MM.1S (cell line): ENCODE results near the gene MITD1.

Source experiments
- EZH2 ChIP-seq: fragments of 300-600 bp; sonication (generic); optimal IDR thresholded peaks from 2 replicates; pipeline ENCODE3; 2017; ENCODE audit warnings: low read depth, mild to moderate bottlenecking, antibody characterized with exemption, low read length, mixed read lengths
- TF ChIP-seq, protein P1 (sequence below): fragments of 300-600 bp; sonication (generic); IDR thresholded peaks from 2 replicates; pipeline ENCODE4 v1.5.1; 2016; ENCODE audit warnings: antibody characterized with exemption, low read length, mixed read lengths

DNA sequence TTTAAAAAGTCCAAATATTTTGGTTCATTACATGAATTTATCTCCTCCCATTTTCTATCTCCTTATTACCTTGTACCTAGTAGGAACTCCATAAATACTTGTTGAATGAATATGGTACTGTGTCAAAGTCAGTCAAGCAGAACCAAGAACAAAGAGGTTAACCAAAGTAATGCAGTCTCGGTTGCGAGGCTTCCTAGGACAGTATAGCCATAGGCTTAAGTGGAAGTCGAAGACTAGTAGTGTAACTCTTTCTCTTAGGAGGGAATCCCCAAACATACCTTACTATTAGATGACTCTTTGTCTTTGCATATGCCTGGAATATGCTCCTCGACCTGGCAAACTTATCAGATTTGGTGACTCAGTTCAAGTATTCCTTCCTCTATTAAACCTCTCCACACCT is 21.3 kb downstream of the MITD1 start:
- TF ChIP-seq EZH2 = no peak
- TF ChIP-seq, protein P1, sequence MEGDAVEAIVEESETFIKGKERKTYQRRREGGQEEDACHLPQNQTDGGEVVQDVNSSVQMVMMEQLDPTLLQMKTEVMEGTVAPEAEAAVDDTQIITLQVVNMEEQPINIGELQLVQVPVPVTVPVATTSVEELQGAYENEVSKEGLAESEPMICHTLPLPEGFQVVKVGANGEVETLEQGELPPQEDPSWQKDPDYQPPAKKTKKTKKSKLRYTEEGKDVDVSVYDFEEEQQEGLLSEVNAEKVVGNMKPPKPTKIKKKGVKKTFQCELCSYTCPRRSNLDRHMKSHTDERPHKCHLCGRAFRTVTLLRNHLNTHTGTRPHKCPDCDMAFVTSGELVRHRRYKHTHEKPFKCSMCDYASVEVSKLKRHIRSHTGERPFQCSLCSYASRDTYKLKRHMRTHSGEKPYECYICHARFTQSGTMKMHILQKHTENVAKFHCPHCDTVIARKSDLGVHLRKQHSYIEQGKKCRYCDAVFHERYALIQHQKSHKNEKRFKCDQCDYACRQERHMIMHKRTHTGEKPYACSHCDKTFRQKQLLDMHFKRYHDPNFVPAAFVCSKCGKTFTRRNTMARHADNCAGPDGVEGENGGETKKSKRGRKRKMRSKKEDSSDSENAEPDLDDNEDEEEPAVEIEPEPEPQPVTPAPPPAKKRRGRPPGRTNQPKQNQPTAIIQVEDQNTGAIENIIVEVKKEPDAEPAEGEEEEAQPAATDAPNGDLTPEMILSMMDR = no peak
